Measurements from ENCODE around the gene TMED9. TPM values are rescaled to one million over a fixed set of nuclear protein-coding genes. Genes with fewer than 3 reads are reported as not detected.

Gene TMED9
- total RNA-seq, 2 donors from 2014 or later: 94.0 to 114 TPM

GRCh38 chr5:177599731-177600507, 7.9 kb downstream of the TMED9 start, which contains the start of gene B4GALT7:
Gene B4GALT7 (plus strand): TSS chr5:177600132. CDS start chr5:177600211, 79 bp downstream.
- Mint-ChIP-seq H3K9me3 (no peaks in the 10 kb centered on the region), H3K36me3 (peaks cover 13 to 23% of the 10 kb centered on the region in 2 donors), H3K27ac (peak within 1 kb of the TSS; percentile 82 to 94)
- DNase-seq (ENCODE audit: low spot score in 2 of 2) (peak; percentile 82 to 95), ATAC-seq (peak; percentile 83 to 91)

GRCh38 chr5:177600508-177601018, 8.6 kb downstream of the TMED9 start:
- Mint-ChIP-seq H3K9me3 (no peaks in the 10 kb centered on the region), H3K36me3 (peaks cover 13 to 22% of the 10 kb centered on the region in 2 donors), H3K27ac (peak overlapping the region; percentile 82 to 94)
- DNase-seq (ENCODE audit: low spot score in 2 of 2) (no peak), ATAC-seq (no peak)

GRCh38 chr5:177601126-177601525, 9.1 kb downstream of the TMED9 start:
- no peaks in the 10 kb centered on the region for H3K9me3 Mint-ChIP-seq
- H3K36me3 Mint-ChIP-seq: peaks cover 8 to 16% of the 10 kb centered on the region in 2 donors
- peak overlapping the region; percentile 82 to 94 for H3K27ac Mint-ChIP-seq
- DNase-seq (ENCODE audit: low spot score in 2 of 2) (no peak), ATAC-seq (no peak)

GRCh38 chr5:177601577-177602457, 9.8 kb downstream of the TMED9 start:
- DNase-seq (ENCODE audit: low spot score in 2 of 2): no peak
- Mint-ChIP-seq H3K9me3 (no peaks in the 10 kb centered on the region), H3K36me3 (peaks cover 5 to 9% of the 10 kb centered on the region in 2 donors), H3K27ac (peak overlapping the region in 1 of 2 donors; percentile 47)
- no peak for ATAC-seq

- H3K9me3 Mint-ChIP-seq: no peaks in the 10 kb centered on the region
- no peak for ATAC-seq
- H3K27ac Mint-ChIP-seq: no peak overlapping the region
- H3K36me3 Mint-ChIP-seq: peaks cover 5 to 8% of the 10 kb centered on the region in 2 donors
- DNase-seq (ENCODE audit: low spot score in 2 of 2): no peak
Measured at GRCh38 chr5:177602458-177602830, 10.4 kb downstream of the TMED9 start.

- H3K27ac Mint-ChIP-seq: peak overlapping the region; percentile 50 to 66
- ATAC-seq (no peak), DNase-seq (ENCODE audit: low spot score in 2 of 2) (no peak)
- H3K9me3 Mint-ChIP-seq: no peaks in the 10 kb centered on the region
- peaks cover 5 to 8% of the 10 kb centered on the region in 2 donors for H3K36me3 Mint-ChIP-seq
Measured at GRCh38 chr5:177603631-177604030, 11.6 kb downstream of the TMED9 start.

- Mint-ChIP-seq H3K9me3 (no peaks in the 10 kb centered on the region), H3K27ac (peak overlapping the region in 1 of 2 donors; percentile 50), H3K36me3 (peaks cover 5 to 8% of the 10 kb centered on the region in 2 donors)
- no peak for ATAC-seq
- DNase-seq (ENCODE audit: low spot score in 2 of 2): no peak
Measured at GRCh38 chr5:177604116-177604521, 12.1 kb downstream of the TMED9 start.

- no peak for DNase-seq (ENCODE audit: low spot score in 2 of 2)
- Mint-ChIP-seq H3K27ac (peak overlapping the region; percentile 12 to 33), H3K9me3 (no peaks in the 10 kb centered on the region), H3K36me3 (peaks cover 5 to 8% of the 10 kb centered on the region in 2 donors)
- ATAC-seq: no peak
Measured at GRCh38 chr5:177604656-177605055, 12.7 kb downstream of the TMED9 start.

GRCh38 chr5:177605078-177605477, 13.1 kb downstream of the TMED9 start:
- ATAC-seq (no peak), DNase-seq (ENCODE audit: low spot score in 2 of 2) (no peak)
- peaks cover 5 to 8% of the 10 kb centered on the region in 2 donors for H3K36me3 Mint-ChIP-seq
- H3K27ac Mint-ChIP-seq: peak overlapping the region; percentile 12 to 33
- no peaks in the 10 kb centered on the region for H3K9me3 Mint-ChIP-seq

GRCh38 chr5:177605667-177606066, 13.7 kb downstream of the TMED9 start:
- H3K9me3 Mint-ChIP-seq: no peaks in the 10 kb centered on the region
- peaks cover 2% of the 10 kb centered on the region in 2 donors for H3K36me3 Mint-ChIP-seq
- DNase-seq (ENCODE audit: low spot score in 2 of 2) (no peak), ATAC-seq (no peak)
- peak overlapping the region in 1 of 2 donors; percentile 12 for H3K27ac Mint-ChIP-seq

GRCh38 chr5:177606071-177607051, 14.4 kb downstream of the TMED9 start:
- Mint-ChIP-seq H3K36me3 (no peaks in the 10 kb centered on the region), H3K27ac (peak overlapping the region; percentile 12 to 72), H3K9me3 (no peaks in the 10 kb centered on the region)
- no peak for ATAC-seq
- no peak for DNase-seq (ENCODE audit: low spot score in 2 of 2)

GRCh38 chr5:177607115-177607451, 15.1 kb downstream of the TMED9 start:
- peak overlapping the region in 1 of 2 donors; percentile 72 for H3K27ac Mint-ChIP-seq
- no peaks in the 10 kb centered on the region for H3K9me3 Mint-ChIP-seq
- no peaks in the 10 kb centered on the region for H3K36me3 Mint-ChIP-seq
- DNase-seq (ENCODE audit: low spot score in 2 of 2): no peak
- ATAC-seq: peak in 1 of 2 donors; percentile 2

GRCh38 chr5:177607452-177608192, 15.6 kb downstream of the TMED9 start:
- ATAC-seq (peak; percentile 82 to 88), DNase-seq (ENCODE audit: low spot score in 2 of 2) (peak in 1 of 2 donors; percentile 73)
- peak overlapping the region in 1 of 2 donors; percentile 50 for H3K27ac Mint-ChIP-seq
- no peaks in the 10 kb centered on the region for H3K9me3 Mint-ChIP-seq
- no peaks in the 10 kb centered on the region for H3K36me3 Mint-ChIP-seq

- Mint-ChIP-seq H3K9me3 (no peaks in the 10 kb centered on the region), H3K36me3 (no peaks in the 10 kb centered on the region), H3K27ac (peak overlapping the region in 1 of 2 donors; percentile 50)
- ATAC-seq (no peak), DNase-seq (ENCODE audit: low spot score in 2 of 2) (no peak)
Measured at GRCh38 chr5:177608243-177609075, 16.5 kb downstream of the TMED9 start.
